ENCODE results near the gene CPA5.

DNA sequence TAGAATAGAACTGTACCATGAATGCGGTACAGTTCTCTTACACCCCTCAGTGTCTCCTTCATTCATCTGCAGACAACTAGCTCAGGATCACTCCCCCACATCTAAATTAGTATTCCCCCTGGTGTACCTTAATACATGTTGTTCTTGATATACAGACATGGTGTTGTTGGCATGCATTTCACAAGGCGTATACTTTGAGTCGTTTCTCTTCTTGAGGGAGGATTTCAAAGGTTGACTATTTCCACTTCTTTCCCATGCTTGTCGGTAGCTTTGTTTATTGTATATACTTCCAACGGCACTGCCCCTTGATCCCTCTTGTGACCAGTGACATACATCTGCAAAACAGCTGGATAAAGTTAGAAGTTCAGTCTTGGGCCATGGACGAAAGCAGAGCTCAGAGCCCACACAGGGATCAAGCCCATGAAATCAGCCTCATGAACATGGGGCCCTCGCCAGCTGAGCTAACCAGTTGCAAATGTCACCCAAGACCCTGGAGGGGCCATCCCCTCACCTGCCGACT lies 43.1 kb upstream of the CPA5 start:
- TF ChIP-seq, protein P1, sequence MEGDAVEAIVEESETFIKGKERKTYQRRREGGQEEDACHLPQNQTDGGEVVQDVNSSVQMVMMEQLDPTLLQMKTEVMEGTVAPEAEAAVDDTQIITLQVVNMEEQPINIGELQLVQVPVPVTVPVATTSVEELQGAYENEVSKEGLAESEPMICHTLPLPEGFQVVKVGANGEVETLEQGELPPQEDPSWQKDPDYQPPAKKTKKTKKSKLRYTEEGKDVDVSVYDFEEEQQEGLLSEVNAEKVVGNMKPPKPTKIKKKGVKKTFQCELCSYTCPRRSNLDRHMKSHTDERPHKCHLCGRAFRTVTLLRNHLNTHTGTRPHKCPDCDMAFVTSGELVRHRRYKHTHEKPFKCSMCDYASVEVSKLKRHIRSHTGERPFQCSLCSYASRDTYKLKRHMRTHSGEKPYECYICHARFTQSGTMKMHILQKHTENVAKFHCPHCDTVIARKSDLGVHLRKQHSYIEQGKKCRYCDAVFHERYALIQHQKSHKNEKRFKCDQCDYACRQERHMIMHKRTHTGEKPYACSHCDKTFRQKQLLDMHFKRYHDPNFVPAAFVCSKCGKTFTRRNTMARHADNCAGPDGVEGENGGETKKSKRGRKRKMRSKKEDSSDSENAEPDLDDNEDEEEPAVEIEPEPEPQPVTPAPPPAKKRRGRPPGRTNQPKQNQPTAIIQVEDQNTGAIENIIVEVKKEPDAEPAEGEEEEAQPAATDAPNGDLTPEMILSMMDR (IDR thresholded peaks at IDR 0.05; ENCODE audit: low read depth, low read length) = no peak
- no peak for TF ChIP-seq EZH2phosphoT487 (IDR thresholded peaks at IDR 0.05; ENCODE audit: low read depth)
